Measurements from ENCODE around the gene ARHGEF12. TPM values are rescaled to one million over a fixed set of nuclear protein-coding genes. Genes with fewer than 3 reads are reported as not detected.

Gene ARHGEF12
- total and polyA plus RNA-seq, 4 donors, result 19.0 to 243 (median 55.6) TPM

- peaks cover 0 to 19% (median 2%) of the 10 kb centered on the region in 5 donors for H3K4me1 ChIP-seq (ENCODE audit: control insufficient read depth in 5 of 5, insufficient read depth in 5 of 5, low read length in 5 of 5)
- no peak overlapping the region for H3K9ac ChIP-seq (ENCODE audit: insufficient read depth in 1 of 2, low read length in 2 of 2)
- WGBS, 2 donors, result 81 to 83% methylated on average over 7 of the region's 7 CpGs
- no peaks in the 10 kb centered on the region for H3K9me3 ChIP-seq (ENCODE audit: control insufficient read depth in 4 of 4, insufficient read depth in 3 of 4, low read length in 3 of 4)
- no peak for TF ChIP-seq CTCF (IDR thresholded peaks at IDR 0.05; ENCODE audit: control extremely low read depth, extremely low read depth)
- ATAC-seq (ENCODE audit: insufficient read depth, low FRiP score) (no peak), DNase-seq (no peak)
- peaks cover 0 to 26% (median 11%) of the 10 kb centered on the region in 3 donors for H3K27me3 ChIP-seq (ENCODE audit: control insufficient read depth in 3 of 3, insufficient read depth in 3 of 3, low read length in 2 of 3)
- H3K4me3 ChIP-seq, result no peak overlapping the region
- no peak overlapping the region for H3K27ac ChIP-seq (ENCODE audit: low read depth in 1 of 2, low read length in 1 of 2)
- no peaks in the 10 kb centered on the region for H3K36me3 ChIP-seq (ENCODE audit: control insufficient read depth in 4 of 4, insufficient read depth in 4 of 4, low read length in 4 of 4)
Measured at GRCh38 chr11:120509346-120510053, 173.3 kb downstream of the ARHGEF12 start.

- no peak for DNase-seq
- 66 to 78% methylated on average over 20 of the region's 20 CpGs for whole genome bisulfite sequencing, 2 donors
- no peak for ATAC-seq (ENCODE audit: insufficient read depth, low FRiP score)
Measured at GRCh38 chr11:120510406-120511115, 174.3 kb downstream of the ARHGEF12 start.

GRCh38 chr11:120511116-120511819, 175.1 kb downstream of the ARHGEF12 start, which contains the start of gene GRIK4:
GRIK4 (plus strand) TSS chr11:120511748; CDS start chr11:120660319, 148,571 bp downstream.
- H3K4me1 ChIP-seq (ENCODE audit: control insufficient read depth in 5 of 5, insufficient read depth in 5 of 5, low read length in 5 of 5), result peaks cover 0 to 22% (median 2%) of the 10 kb centered on the region in 5 donors
- DNase-seq, result peak; percentile 86 to 89 (median 86)
- H3K9ac ChIP-seq (ENCODE audit: insufficient read depth in 1 of 2, low read length in 2 of 2), result no peak within 1 kb of the TSS
- peak; percentile 81 for ATAC-seq (ENCODE audit: insufficient read depth, low FRiP score)
- no peaks in the 10 kb centered on the region for H3K36me3 ChIP-seq (ENCODE audit: control insufficient read depth in 4 of 4, insufficient read depth in 4 of 4, low read length in 4 of 4)
- H3K27me3 ChIP-seq (ENCODE audit: control insufficient read depth in 3 of 3, insufficient read depth in 3 of 3, low read length in 2 of 3), result peaks cover 0 to 37% (median 6%) of the 10 kb centered on the region in 3 donors
- peak; percentile 93 for TF ChIP-seq CTCF (IDR thresholded peaks at IDR 0.05; ENCODE audit: control extremely low read depth, extremely low read depth)
- 1 to 2% methylated on average over 50 to 95 of the region's 95 CpGs for whole genome bisulfite sequencing, 2 donors
- peak within 1 kb of the TSS; percentile 7 for H3K4me3 ChIP-seq
- H3K9me3 ChIP-seq (ENCODE audit: control insufficient read depth in 4 of 4, insufficient read depth in 3 of 4, low read length in 3 of 4), result no peaks in the 10 kb centered on the region
- H3K27ac ChIP-seq (ENCODE audit: low read depth in 1 of 2, low read length in 1 of 2), result no peak within 1 kb of the TSS

More at GRCh38 chr11:120510406-120511115, 174.3 kb downstream of the ARHGEF12 start:
- Histone ChIP-seq H3K27me3 (ENCODE audit: control insufficient read depth in 3 of 3, insufficient read depth in 3 of 3, low read length in 2 of 3) (peaks cover 0 to 32% (median 11%) of the 10 kb centered on the region in 3 donors), H3K4me1 (ENCODE audit: control insufficient read depth in 5 of 5, insufficient read depth in 5 of 5, low read length in 5 of 5) (peaks cover 0 to 17% (median 2%) of the 10 kb centered on the region in 5 donors), H3K9ac (ENCODE audit: insufficient read depth in 1 of 2, low read length in 2 of 2) (no peak overlapping the region), H3K9me3 (ENCODE audit: control insufficient read depth in 4 of 4, insufficient read depth in 3 of 4, low read length in 3 of 4) (no peaks in the 10 kb centered on the region), H3K4me3 (no peak overlapping the region), H3K27ac (ENCODE audit: low read depth in 1 of 2, low read length in 1 of 2) (no peak overlapping the region), H3K36me3 (ENCODE audit: control insufficient read depth in 4 of 4, insufficient read depth in 4 of 4, low read length in 4 of 4) (no peaks in the 10 kb centered on the region)
- no peak for TF ChIP-seq CTCF (IDR thresholded peaks at IDR 0.05; ENCODE audit: control extremely low read depth, extremely low read depth)

Measured in lung (tissue), 12 donors.